GM12878 (cell line): ENCODE results near the gene ANK3. TPM values are rescaled to one million over a fixed set of nuclear protein-coding genes. Genes with fewer than 3 reads are reported as not detected.

Experiments
- ATAC-seq: fragments of 200-7000 bp; cut with Tn5 transposase; 3 replicates; pipeline ENCODE4 v1.9.1; 2020; ENCODE audit warnings: mild to moderate bottlenecking, moderate library complexity
- BruUV-seq: library from RNA; stranded (reverse); fragments of 400-500 nt; replicated peaks from 2 replicates; lab custom pipeline; 2021; lab: Mats Ljungman, UMichigan
- CTCF ChIA-PET: fragments of 300-600 bp; sonication (Branson Sonifier 250); formaldehyde crosslinking; extraction: SDS; loops from one replicate; lab custom pipeline; 2021; ENCODE audit warnings: inconsistent platforms; lab: Yijun Ruan, JAX
- POLR2A ChIA-PET: fragments of 350-600 bp; formaldehyde crosslinking; extraction: SDS; loops from one replicate; lab custom pipeline; 2021; ENCODE audit warnings: inconsistent platforms; lab: Charles Lee
- RAD21 ChIA-PET: fragments of 300-600 bp; sonication (Branson Sonifier 250); formaldehyde crosslinking; loops from one replicate; lab custom pipeline; 2023; ENCODE audit warnings: antibody characterized with exemption; ENCODE audit not compliant: unreplicated experiment; lab: Charles Lee
- SMC1A ChIA-PET: fragments of 300-600 bp; sonication (Branson Sonifier 250); formaldehyde crosslinking; loops from one replicate; lab custom pipeline; 2023; ENCODE audit not compliant: unreplicated experiment, uncharacterized antibody; lab: Charles Lee
- DNase-seq: peaks from one replicate; pipeline ENCODE4 v3.0.0-alpha.2; 2011; ENCODE audit warnings: low read depth, low spot score
- FAIRE-seq: peaks from 3 replicates; lab custom pipeline; 2011; peaks lifted over from hg19 to GRCh38; lab: Jason Lieb, UNC
- H2AFZ ChIP-seq: 2 replicates; pipeline ENCODE4 v1.6.0; 2011; ENCODE audit warnings: low read depth, low read length, control low read depth; ENCODE audit not compliant: control insufficient read depth
- H3K27ac ChIP-seq: 2 replicates; pipeline ENCODE4 v1.5.1; 2011; ENCODE audit warnings: control low read depth; ENCODE audit not compliant: control insufficient read depth, insufficient read depth
- H3K27me3 ChIP-seq, 2 experiments: replicated peaks in 1 of 2; 2 replicates each; pipeline versions ENCODE4 v1.6.0 to v1.6.1; 2011; ENCODE audit warnings: low read length in 1 of 2; ENCODE audit not compliant: control insufficient read depth in 2 of 2, insufficient read depth in 2 of 2
- H3K36me3 ChIP-seq, 2 experiments: 2 replicates each; pipeline ENCODE4 v1.5.1; 2011; ENCODE audit warnings: low read length in 1 of 2; ENCODE audit not compliant: control insufficient read depth in 2 of 2, insufficient read depth in 2 of 2
- H3K4me1 ChIP-seq: 2 replicates; pipeline ENCODE4 v1.6.1; 2011; ENCODE audit warnings: mild to moderate bottlenecking, low read length, moderate library complexity, mixed read lengths; ENCODE audit not compliant: control insufficient read depth, insufficient read depth
- H3K4me2 ChIP-seq: 2 replicates; pipeline ENCODE4 v1.6.0; 2011; ENCODE audit warnings: control low read depth; ENCODE audit not compliant: control insufficient read depth, insufficient read depth
- H3K4me3 ChIP-seq: fragments of 200-600 bp; sonication (generic); 2 replicates; pipeline ENCODE4 v1.5.1; 2016
- H3K79me2 ChIP-seq: 2 replicates; pipeline ENCODE4 v1.6.0; 2011; ENCODE audit warnings: low read length; ENCODE audit not compliant: control insufficient read depth, insufficient read depth
- H3K9ac ChIP-seq: 2 replicates; pipeline ENCODE4 v1.8.0; 2011; ENCODE audit warnings: low read length, control low read depth, mixed read lengths; ENCODE audit not compliant: control insufficient read depth, insufficient read depth
- H3K9me3 ChIP-seq: replicated peaks from 3 replicates; pipeline ENCODE4 v1.5.1; 2011; ENCODE audit warnings: mild to moderate bottlenecking, low read length; ENCODE audit not compliant: control insufficient read depth, insufficient read depth
- H4K20me1 ChIP-seq: 2 replicates; pipeline ENCODE4 v1.6.0; 2011; ENCODE audit not compliant: control insufficient read depth, insufficient read depth
- BCL11A ChIP-seq: IDR thresholded peaks from 2 replicates; pipeline ENCODE4 v1.6.1; 2011; ENCODE audit warnings: low read depth, low read length
- ESRRA ChIP-seq: IDR thresholded peaks from 2 replicates; pipeline ENCODE4 v1.6.1; 2012; ENCODE audit warnings: mild to moderate bottlenecking, low read length, improper control_type of control experiment
- IRF4 ChIP-seq: IDR thresholded peaks from 2 replicates; pipeline ENCODE4 v1.6.1; 2011; ENCODE audit warnings: low read depth, low read length
- NR2C2 ChIP-seq: IDR thresholded peaks from 2 replicates; pipeline ENCODE4 v1.6.1; 2011; ENCODE audit warnings: borderline replicate concordance, low read depth; ENCODE audit not compliant: control insufficient read depth, insufficient read length
- POLR2AphosphoS2 ChIP-seq: IDR thresholded peaks from 2 replicates; pipeline ENCODE4 v1.6.1; 2011; ENCODE audit warnings: low read depth, mild to moderate bottlenecking, low read length, improper control_type of control experiment, moderate library complexity
- SPI1 ChIP-seq: IDR thresholded peaks from 2 replicates; pipeline ENCODE4 v1.6.1; 2011; ENCODE audit warnings: low read depth, mild to moderate bottlenecking, low read length, moderate library complexity, borderline replicate concordance; ENCODE audit not compliant: insufficient read depth
- SRF ChIP-seq, 2 experiments: IDR thresholded peaks; 2 replicates each; pipeline ENCODE4 v1.6.1; 2011; ENCODE audit warnings: low read depth in 2 of 2, low read length in 2 of 2, mild to moderate bottlenecking in 1 of 2, moderate library complexity in 1 of 2
- USF2 ChIP-seq: IDR thresholded peaks from 2 replicates; pipeline ENCODE4 v1.6.1; 2011; ENCODE audit warnings: low read depth, low read length, improper control_type of control experiment, borderline replicate concordance
- WGBS: methylation state at CpG from one replicate; pipeline ENCODE4 v1.1.6; 2016; ENCODE audit warnings: low lambda C conversion rate; ENCODE audit not compliant: insufficient replicate concordance, insufficient coverage; ENCODE audit errors: missing lambda C conversion rate; 5-methylcytosine and 5-hydroxymethylcytosine counted together
- in situ Hi-C: fragments of 300-500 bp; cut with MboI; formaldehyde crosslinking; loops from 9 replicates; pipeline ENCODE4 v1.14.3; 2018; ENCODE audit warnings: mixed read lengths
- intact Hi-C: fragments of 100-400 bp; cut with micrococcal nuclease; formaldehyde crosslinking; loops from one replicate; pipeline ENCODE4 v1.14.2; 2022; ENCODE audit not compliant: unreplicated experiment
- polyA plus RNA-seq, 11 experiments: library from polyadenylated mRNA; depleted of rRNA in 4 of 11; unstranded in 6 of 11; stranded (reverse) in 5 of 11; fragments of >200 nt; fragmentation: Nextera tagmentation in 4 of 11; fragmentation: Illumina TruSeq in 1 of 11; extraction: Ambion mirVana in 4 of 11; extraction: Trizol in 1 of 11; gene quantifications; 1 replicate in 1 of 11; 2 replicates in 10 of 11; pipeline versions ENCODE4 v1.2.1 to v1.2.3, GENCODE V29; 2011 to 2016; ENCODE audit warnings: inconsistent platforms in 2 of 11, missing spikeins in 2 of 11, low read depth in 1 of 11
- total RNA-seq, 4 experiments: library from RNA; depleted of rRNA in 3 of 4; stranded (reverse); fragments of >200 nt in 3 of 4; fragmentation: Illumina TruSeq in 1 of 4; extraction: Trizol in 1 of 4; gene quantifications; 2 replicates each; pipeline versions ENCODE4 v1.2.1 to v1.2.3, GENCODE V29; 2013 to 2021
- TF ChIP-seq, protein P1 (sequence below): IDR thresholded peaks from 2 replicates; pipeline ENCODE4 v1.6.1; 2012; ENCODE audit warnings: improper control_type of control experiment, low read depth, low read length; ENCODE audit not compliant: insufficient replicate concordance
- TF ChIP-seq, protein P2 (sequence below): fragments of 150-350 bp; IDR thresholded peaks from 2 replicates; pipeline ENCODE4 v1.6.1; 2014; ENCODE audit warnings: mild to moderate bottlenecking, low read depth, low read length
- TF ChIP-seq, protein P3 (sequence below): fragments of 450-650 bp; formaldehyde crosslinking; IDR thresholded peaks from 2 replicates; pipeline ENCODE4 v1.4.0; 2022; ENCODE audit warnings: mild to moderate bottlenecking, moderate library complexity

ANK3 gene
- total and polyA plus RNA-seq, 10 of the 15 experiments (the other 5 are each of a cell fraction or from before 2014, with no cell fraction given) = 0.06 to 0.82 (median 0.20) TPM; not detected in 2

DNA sequence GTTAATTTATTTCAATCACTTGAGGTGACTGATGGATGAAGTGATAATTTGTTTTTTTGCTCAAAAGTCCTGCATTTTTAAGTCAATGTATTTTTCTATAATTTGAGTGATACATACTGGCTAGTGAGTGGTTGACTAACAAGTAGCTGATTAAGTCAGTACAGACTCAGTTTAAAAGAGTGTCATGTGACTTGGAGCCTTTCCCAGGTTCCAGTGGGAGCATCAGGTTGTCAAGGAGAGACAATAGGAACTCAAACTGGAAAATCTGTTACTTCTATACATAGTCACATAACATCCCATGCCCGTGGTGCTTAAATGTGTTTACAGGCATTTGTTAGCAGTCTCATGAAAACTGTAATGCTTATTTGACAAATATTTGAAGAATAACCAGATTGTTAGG is 154.7 kb downstream of the ANK3 start (continued):
- TF ChIP-seq, protein P1, sequence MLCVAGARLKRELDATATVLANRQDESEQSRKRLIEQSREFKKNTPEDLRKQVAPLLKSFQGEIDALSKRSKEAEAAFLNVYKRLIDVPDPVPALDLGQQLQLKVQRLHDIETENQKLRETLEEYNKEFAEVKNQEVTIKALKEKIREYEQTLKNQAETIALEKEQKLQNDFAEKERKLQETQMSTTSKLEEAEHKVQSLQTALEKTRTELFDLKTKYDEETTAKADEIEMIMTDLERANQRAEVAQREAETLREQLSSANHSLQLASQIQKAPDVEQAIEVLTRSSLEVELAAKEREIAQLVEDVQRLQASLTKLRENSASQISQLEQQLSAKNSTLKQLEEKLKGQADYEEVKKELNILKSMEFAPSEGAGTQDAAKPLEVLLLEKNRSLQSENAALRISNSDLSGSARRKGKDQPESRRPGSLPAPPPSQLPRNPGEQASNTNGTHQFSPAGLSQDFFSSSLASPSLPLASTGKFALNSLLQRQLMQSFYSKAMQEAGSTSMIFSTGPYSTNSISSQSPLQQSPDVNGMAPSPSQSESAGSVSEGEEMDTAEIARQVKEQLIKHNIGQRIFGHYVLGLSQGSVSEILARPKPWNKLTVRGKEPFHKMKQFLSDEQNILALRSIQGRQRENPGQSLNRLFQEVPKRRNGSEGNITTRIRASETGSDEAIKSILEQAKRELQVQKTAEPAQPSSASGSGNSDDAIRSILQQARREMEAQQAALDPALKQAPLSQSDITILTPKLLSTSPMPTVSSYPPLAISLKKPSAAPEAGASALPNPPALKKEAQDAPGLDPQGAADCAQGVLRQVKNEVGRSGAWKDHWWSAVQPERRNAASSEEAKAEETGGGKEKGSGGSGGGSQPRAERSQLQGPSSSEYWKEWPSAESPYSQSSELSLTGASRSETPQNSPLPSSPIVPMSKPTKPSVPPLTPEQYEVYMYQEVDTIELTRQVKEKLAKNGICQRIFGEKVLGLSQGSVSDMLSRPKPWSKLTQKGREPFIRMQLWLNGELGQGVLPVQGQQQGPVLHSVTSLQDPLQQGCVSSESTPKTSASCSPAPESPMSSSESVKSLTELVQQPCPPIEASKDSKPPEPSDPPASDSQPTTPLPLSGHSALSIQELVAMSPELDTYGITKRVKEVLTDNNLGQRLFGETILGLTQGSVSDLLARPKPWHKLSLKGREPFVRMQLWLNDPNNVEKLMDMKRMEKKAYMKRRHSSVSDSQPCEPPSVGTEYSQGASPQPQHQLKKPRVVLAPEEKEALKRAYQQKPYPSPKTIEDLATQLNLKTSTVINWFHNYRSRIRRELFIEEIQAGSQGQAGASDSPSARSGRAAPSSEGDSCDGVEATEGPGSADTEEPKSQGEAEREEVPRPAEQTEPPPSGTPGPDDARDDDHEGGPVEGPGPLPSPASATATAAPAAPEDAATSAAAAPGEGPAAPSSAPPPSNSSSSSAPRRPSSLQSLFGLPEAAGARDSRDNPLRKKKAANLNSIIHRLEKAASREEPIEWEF = no peak
- TF ChIP-seq, protein P2, sequence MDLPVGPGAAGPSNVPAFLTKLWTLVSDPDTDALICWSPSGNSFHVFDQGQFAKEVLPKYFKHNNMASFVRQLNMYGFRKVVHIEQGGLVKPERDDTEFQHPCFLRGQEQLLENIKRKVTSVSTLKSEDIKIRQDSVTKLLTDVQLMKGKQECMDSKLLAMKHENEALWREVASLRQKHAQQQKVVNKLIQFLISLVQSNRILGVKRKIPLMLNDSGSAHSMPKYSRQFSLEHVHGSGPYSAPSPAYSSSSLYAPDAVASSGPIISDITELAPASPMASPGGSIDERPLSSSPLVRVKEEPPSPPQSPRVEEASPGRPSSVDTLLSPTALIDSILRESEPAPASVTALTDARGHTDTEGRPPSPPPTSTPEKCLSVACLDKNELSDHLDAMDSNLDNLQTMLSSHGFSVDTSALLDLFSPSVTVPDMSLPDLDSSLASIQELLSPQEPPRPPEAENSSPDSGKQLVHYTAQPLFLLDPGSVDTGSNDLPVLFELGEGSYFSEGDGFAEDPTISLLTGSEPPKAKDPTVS = no peak
- TF ChIP-seq NR2C2 (no peak), POLR2AphosphoS2 (no peak), BCL11A (no peak)

- POLR2A ChIA-PET = no interaction called here
- Histone ChIP-seq H3K36me3 (no peaks in the 10 kb centered on the region), H4K20me1 (no peaks in the 10 kb centered on the region), H3K9ac (no peak overlapping the region)
- CTCF ChIA-PET = interaction anchor here (1.1 to 1.8 kb wide), 4 partner anchors 24 to 199 kb away, joined by 3 to 7 read pairs (median 3); no protein-coding TSS in a partner anchor
- 25% methylated on average over 4 of the region's 4 CpGs for WGBS
- SMC1A ChIA-PET = interaction anchor here (0.8 to 1.3 kb wide), 6 partner anchors 13 to 118 kb away, joined by 3 to 7 read pairs (median 4); no protein-coding TSS in a partner anchor
- TF ChIP-seq USF2 (no peak), SPI1 (no peak), SRF (IDR thresholded peaks at IDR 0.05; ENCODE audit: low read depth in 2 of 2, low read length in 2 of 2) (no peak), ESRRA (no peak), IRF4 (no peak)
- TF ChIP-seq, protein P3, sequence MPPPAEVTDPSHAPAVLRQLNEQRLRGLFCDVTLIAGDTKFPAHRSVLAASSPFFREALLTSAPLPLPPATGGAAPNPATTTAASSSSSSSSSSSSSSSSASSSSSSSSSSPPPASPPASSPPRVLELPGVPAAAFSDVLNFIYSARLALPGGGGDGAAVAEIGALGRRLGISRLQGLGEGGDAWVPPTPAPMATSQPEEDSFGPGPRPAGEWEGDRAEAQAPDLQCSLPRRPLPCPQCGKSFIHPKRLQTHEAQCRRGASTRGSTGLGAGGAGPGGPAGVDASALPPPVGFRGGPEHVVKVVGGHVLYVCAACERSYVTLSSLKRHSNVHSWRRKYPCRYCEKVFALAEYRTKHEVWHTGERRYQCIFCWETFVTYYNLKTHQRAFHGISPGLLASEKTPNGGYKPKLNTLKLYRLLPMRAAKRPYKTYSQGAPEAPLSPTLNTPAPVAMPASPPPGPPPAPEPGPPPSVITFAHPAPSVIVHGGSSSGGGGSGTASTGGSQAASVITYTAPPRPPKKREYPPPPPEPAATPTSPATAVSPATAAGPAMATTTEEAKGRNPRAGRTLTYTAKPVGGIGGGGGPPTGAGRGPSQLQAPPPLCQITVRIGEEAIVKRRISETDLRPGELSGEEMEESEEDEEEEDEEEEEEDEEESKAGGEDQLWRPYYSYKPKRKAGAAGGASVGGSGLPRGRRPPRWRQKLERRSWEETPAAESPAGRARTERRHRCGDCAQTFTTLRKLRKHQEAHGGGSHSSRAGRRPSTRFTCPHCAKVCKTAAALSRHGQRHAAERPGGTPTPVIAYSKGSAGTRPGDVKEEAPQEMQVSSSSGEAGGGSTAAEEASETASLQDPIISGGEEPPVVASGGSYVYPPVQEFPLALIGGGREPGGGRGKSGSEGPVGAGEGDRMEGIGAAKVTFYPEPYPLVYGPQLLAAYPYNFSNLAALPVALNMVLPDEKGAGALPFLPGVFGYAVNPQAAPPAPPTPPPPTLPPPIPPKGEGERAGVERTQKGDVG (CRISPR knock-in tag) = no peak
- TF ChIP-seq, all 136 proteins: peak for 0
- DNase-seq (no peak), FAIRE-seq (no peak), ATAC-seq (no peak)
- no TSS peak for BruUV-seq
- Histone ChIP-seq H3K27ac (no peak overlapping the region), H3K27me3 (no peaks in the 10 kb centered on the region), H3K4me1 (peaks cover 16% of the 10 kb centered on the region), H3K4me2 (no peak overlapping the region), H3K79me2 (no peaks in the 10 kb centered on the region), H3K9me3 (no peaks in the 10 kb centered on the region), H2AFZ (no peak overlapping the region), H3K4me3 (no peak overlapping the region)
- in situ Hi-C loops = no loop called here
- RAD21 ChIA-PET = no interaction called here
- intact Hi-C loops = loop anchor here (10.0 kb wide), 3 partner anchors 330 to 540 kb away; partner anchors contain the start of genes CCDC6 and CDK1
Observed at GRCh38 chr10:60234551-60234950, 155.1 kb downstream of the ANK3 start.
